Fibroblast of peridontal ligament (primary cell): ENCODE measurements around the gene QSOX1.

Source experiments
- DNase-seq: peaks from one replicate; pipeline ENCODE4 v3.0.0-alpha.2; 2010; ENCODE audit errors: extremely low read depth

Gene QSOX1

DNA sequence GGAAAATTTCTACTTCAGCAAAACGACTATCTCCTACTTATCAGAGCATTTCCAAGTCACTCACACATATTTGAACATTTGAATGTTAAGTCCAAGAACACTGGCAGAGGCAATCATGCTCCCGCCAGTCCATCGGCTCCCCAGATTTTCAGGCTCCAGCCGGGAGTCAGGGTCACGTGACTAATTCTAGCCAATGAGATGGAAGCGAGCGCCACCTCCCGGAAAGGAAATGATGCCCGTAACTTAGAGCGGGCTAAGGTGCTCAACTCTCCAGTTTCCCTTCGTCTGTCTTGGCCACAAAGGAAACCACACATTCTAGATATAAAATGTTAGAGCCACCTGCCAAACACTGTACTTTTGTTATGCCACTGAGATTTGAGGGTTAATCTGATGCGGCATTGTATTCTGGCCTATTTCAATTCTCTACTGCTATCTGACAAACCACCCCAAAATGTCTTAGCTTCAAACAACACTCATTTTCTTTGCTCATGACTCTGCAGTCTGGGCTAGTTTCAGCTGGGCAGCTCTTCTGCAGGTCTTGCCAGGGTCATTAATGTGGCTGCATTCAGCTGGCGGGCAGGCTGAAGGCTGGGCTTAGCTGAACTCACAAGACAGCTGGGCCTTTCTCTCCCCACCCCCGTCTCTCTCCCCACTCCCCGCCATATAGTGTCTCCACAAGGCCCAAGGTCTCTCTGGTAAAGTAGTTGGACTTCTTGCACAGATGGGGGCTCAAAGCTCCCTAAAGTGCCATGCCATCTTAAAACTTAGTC lies 58.9 kb downstream of the QSOX1 start:
- no peak for DNase-seq

GRCh38 chr1:180215856-180216625 lies 61.4 kb downstream of the QSOX1 start:
- no peak for DNase-seq

GRCh38 chr1:180217006-180217405 lies 62.3 kb downstream of the QSOX1 start:
- no peak for DNase-seq

DNA sequence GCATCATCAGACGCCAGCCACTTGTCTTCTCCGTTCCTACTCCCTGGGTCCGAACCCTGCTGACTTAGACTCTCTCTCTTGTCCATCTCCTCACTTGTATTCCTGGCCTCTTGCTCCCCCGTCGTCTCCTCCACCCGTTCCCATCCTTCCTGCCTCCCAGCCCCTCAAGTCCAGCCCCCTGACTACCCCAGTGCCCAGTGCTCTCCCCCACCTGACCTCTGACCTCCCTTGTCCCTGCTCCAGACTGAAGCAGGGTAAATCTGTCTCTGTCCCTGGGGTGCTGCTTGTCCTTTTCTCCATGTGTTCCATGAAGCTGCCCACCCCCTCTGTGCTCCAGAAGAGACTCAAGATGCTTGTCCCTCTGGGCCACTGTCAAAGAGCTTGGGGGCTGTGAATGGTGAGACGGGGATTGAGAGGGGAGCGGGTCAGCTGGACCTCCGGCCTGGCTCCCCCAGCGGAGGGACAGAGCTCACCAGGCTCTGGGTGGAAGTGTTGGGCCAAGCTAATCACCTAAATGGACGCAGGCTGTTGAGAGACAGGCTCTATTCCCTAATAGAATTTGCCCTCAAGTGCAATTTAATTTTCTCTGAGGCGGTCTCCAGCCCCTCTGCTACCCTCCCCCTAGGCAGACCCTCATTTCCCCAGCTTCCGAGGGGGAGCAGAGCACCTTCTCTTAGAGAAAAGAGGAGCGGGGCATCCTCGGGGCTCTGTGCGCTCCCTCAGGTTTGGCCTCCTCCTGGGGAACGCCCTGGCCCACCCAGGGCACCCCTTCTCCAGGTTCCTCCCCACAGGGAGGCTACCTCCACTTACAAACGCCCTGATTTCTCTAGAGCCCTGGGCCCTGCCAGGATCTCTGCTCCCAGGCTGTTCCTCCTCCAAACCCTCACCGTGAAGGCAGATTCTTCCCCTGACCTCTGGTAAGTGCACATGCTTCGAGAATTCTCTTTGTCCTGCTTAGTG lies 64.4 kb downstream of the QSOX1 start:
- no peak for DNase-seq

GRCh38 chr1:180219776-180220175 lies 65.1 kb downstream of the QSOX1 start:
- no peak for DNase-seq

DNA sequence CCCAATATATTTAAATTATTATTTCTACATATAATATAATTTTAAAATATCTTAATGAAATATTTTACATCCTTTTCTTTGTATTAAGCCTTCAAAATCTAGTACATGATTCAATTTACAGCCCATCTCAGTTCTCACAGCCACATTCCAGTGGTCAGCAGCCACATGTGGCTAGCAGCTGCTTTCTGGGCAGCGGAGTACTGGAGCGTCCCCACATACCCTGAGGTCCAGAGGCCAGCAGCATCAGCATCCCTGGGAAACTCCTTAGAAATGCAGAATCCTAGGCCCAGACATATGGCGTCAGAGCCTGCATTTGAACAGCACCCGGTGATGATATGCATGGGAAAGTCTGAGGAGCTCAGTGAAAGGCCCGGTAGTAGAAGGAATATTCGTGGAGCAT lies 66.8 kb downstream of the QSOX1 start:
- DNase-seq = peak; percentile 37

DNA sequence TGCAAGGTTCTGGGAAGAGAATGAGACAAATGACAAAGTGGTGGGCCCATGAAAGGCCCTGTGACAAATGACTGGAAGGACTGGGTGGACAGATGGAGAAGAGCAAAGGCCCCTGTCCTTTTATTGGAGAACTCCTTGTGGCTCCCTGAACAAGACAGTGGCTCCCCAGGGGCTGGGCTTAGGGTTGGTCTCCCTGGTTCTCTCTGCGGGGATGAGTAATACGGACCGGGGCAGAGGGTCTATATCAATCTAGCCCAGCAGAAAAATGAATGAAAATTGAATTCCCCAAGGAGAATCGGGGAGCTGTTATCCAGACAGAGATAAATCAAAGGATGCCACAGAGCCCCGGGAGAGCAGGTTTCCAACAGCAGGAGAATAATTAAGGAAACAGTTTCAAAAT lies 70.2 kb downstream of the QSOX1 start:
- DNase-seq = no peak

- DNase-seq = no peak
These were observed 70.7 kb downstream of the QSOX1 start for GRCh38 chr1:180225403-180225802.

DNA sequence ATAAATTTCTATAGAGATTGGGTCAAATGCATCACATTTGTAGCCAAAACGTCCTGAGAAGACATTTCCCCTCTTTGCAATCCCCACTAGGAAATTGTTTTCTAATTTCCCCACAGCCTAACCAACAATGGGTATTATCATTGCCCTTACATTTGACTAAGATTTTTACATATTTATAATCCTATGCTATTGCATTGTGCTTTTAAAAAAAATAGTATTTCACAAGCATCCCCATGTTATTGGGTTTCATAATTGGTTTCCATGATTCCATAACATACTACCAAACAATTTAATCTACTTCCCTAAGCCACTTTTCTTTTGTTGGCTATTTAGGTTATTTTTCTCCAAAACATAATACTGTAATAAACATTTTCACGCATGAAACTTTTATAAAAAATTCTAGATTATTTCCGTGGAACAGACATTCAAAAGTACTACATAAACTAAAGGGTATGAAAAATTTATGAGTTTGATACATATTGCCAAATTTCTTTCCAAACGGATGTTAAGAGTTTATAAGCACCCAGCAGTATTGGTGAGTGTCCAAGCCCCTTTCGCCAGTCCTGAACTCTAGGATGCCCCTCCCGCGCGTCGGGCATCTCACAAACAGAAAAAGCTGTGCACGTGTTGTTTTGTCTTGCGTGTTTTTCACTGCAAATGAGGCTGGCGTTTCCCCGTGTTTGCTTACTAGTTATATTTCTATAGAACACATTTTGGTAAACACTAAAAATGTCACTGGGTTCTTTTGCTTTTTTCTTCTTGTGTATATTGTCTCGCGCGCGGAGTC lies 73.4 kb downstream of the QSOX1 start:
- no peak for DNase-seq

- no peak for DNase-seq
These were observed 74.2 kb downstream of the QSOX1 start for GRCh38 chr1:180228648-180229482.

DNA sequence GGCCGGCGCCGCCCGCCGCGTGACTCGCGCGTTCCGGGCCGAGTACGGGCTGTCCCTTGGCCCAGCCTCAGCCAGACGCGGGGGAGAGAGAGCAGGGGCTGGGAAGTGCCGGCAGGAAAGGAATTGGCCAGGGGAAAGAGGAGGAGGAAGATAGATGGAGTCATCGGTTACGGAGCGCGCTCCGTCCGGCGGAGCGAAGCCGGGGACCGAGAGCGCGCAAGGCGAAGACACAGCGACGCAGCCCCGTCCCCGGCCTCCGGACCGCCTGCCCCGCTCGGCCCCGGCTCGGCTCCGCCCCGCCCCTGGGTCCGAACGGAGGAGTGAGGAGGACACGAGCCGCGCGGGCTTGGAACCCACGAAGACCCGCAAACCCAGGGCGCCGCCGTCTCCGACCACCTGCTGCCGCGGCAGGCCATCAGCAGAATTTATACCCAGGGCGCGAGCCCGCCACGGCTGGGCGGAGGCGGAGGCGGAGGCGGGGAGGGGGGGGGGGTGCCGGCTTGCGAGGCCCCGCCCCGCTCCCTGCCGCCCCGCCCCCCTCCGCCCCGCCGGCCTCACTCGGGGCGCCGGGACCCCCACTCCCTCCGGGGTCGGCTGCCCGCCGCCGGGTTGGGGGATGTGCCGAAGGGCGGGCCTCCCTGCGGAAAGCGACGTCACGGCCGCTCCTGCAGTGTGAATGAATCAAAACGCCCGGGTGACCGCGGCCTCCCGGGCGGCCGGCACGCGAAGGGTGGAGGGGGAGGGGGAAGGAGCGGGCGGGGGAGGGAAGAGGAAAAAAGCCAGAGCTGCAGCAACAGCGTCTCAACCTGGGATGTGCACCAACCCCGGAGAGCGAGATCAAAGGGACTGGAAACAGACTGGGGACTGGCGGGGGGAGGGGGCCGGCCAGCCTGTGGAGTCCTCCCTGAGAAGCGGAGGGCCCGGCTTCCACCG lies 75.1 kb downstream of the QSOX1 start, which contains the start of gene LHX4:
Gene LHX4 (plus strand): TSS at position 782 of the 933 bp plus-strand sequence. CDS start 266 bp downstream, outside the sequence.
- no peak for DNase-seq

DNA sequence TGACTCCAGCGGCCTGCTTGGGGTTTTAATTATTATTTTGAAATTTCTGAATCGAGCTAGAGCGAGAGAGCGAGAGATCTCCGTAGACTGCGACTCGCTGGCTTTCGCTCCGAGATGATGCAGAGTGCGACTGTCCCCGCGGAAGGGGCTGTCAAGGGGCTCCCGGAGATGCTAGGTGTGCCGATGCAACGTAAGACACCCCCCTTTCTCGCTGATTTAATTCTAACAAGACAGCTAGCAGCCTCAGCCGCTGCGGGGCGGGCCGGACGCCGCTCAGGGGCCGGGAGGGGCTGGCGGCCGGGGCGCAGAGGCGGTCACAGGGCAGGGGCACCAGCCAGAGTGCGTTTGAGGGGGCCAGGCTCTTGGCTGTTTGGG lies 75.7 kb downstream of the QSOX1 start:
- no peak for DNase-seq

DNA sequence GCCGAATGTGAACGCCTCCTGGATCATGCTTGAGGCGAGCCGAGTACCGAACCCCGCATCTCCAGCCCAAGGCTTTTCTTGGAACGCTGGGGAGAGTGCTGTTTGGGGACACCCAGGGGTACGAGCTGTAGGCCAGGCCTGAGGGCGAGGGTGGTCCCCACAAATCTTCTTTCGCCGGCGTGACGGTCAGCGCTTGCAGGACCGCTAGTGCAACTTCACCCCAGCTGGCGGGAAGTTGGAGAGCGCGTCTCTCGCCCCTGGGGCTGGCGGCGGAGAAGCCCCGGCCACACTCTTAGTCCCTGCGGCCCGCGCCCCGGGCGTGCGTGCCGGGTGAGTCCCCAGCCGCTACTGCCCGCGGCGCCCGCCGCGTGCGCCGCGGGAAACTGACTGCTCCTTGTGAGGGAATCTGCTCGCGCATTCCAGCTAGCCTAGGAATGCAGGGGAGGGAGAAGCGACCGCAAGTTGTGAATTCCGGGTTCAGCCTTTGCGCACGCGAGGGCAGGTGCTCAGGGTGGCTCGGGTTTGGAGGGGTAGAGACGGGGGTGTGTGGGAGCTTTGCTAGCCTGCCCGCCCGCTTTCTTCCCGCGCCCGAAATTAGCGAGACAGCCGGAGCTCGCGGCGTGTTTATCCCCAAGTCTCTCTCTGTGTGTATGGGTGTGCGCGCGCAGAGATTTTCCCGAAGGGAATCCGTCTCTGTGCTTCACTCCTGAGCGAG lies 76.3 kb downstream of the QSOX1 start:
- peak; percentile 21 for DNase-seq

DNA sequence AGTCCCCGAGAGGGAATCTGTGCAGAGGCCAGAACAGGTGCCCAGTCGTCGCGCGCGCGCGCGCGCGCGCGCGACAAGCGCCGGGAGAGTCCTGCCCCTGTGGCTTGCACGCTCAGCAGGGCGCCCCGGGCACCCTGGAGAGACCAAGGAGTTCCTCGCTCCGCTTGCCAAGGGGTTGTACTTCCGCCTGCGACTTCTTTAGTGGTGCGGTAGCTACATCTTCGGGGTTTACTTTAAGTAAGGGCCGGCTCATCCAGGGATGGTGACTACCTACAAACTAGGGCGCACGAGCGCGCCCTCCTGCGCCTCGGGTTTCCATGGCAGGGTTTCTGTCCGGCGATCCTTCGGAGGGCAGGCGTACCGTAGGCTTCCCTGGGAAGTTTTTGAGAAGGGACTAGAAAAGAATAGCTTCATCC lies 76.8 kb downstream of the QSOX1 start:
- DNase-seq = peak; percentile 23

DNA sequence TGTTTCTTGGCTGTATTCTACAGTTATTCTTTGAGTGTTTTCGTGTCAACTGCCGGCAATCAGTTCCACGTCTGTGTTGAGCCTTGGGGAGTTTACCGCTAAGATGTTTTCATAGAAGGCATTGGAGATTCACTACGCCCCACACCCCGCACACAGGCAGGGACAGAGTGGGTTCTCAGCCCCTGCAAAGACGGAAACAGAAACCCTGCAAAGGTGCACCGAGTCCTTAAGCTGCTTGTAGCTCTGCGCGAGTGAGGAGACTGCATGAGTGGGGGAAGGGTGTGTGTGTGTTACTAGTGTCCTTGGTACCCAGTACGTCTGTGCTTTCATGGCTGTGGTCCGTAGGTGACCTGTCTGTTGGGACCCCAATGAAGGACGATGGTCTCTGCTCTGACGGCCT lies 77.3 kb downstream of the QSOX1 start:
- no peak for DNase-seq

- DNase-seq = no peak
These were observed 77.9 kb downstream of the QSOX1 start for GRCh38 chr1:180232521-180233043.

GRCh38 chr1:180233191-180234011 lies 78.7 kb downstream of the QSOX1 start:
- no peak for DNase-seq
